HG02973 (cell line): ENCODE measurements around the gene DDX3X.
"Not testable (repeated sequence)": the region's sequence is repeated elsewhere in the genome, so short reads cannot be mapped to it uniquely, and the experiment has no call there.

ENCODE experiments used
- ATAC-seq: cut with Tn5 transposase; IDR thresholded peaks from one replicate; pipeline ENCODE4 v1.9.1; 2021; ENCODE audit warnings: moderate library complexity; ENCODE audit not compliant: unreplicated experiment

DDX3X gene

DNA sequence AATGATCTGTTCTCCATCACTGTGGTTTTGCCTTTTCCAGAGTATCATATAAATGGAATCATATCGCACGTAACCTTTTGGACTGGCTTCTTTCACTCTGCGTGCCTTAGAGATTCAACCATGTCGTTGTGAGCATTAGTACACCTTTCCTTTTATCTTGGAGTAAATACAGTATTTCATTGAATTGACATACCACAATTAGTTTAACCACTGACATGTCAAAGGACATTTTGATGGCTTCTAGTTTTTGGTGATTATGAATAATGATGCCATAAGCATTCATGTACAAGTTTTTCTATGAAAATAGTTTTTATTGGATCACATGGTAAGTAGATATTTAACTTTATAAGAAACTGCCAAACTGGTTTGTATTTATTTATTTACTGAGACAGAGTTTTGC, 35.2 kb downstream of the DDX3X start:
- no peak for ATAC-seq

DNA sequence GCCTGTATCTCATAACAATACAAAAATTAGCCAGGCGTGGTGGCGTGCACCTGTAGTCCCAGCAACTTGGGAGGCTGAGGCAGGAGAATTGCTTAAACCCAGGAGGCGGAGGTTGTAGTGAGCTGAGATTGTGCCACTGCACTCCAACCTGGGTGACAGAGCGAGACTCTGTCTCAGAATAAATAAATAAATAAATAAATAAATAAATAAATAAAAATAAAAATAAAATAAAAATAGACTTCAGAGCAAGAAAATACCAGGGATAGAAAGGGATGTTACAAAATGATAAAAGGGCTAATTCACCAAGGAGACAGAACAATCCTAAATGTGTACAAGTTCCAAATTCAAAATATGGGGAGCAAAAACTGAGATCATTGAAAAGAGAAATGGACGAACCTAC, 37.6 kb downstream of the DDX3X start:
- not testable (repeated sequence) for ATAC-seq

DNA sequence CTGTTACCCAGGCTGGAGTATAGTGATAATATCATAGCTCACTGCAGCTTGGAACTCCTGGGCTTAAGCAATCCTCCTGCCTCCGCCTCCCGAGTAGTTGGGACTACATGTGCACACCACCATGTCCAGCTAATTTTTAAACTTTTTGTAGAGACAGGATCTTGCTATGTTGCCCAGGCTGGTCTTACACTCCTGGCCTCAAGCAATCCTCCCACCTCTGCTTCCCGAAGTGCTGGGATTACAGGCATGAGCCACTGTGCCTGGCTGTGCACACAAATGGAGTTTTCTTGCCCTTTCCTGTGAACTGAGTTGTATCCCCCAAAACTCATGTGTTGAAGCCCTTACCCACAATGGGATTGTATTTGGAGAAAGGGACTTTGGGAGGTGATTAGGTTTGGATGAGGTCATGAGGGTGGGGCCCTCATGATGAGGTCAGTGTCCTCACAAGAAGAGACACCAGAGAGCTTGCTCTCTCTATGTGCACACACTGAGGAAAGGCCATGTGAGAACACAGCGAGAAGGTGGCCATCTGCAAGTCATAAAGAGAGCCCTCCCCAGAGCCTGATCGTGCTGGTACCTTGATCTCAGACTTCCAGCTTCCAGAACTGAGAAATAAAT, 40.1 kb downstream of the DDX3X start:
- ATAC-seq = no peak

DNA sequence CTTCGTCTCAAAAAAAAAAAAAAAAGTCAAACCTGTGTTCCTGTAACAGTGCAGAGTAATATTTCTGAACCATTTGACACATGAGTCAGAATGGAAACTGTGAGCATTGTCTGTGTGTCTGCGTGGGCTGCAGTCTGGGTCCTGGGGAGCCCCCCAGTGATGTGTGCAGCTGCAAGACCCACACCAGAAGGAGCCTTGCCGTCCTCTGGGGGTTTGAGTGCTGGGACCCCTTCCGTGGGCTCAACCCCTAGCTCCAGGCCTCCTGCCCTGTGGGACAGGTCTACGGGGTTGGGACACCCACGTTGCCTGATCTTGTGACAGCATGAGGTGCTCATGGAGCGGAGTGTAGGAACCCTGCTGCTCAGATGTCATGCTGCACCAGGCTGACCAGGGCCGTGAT, 43.7 kb downstream of the DDX3X start:
- no peak for ATAC-seq

DNA sequence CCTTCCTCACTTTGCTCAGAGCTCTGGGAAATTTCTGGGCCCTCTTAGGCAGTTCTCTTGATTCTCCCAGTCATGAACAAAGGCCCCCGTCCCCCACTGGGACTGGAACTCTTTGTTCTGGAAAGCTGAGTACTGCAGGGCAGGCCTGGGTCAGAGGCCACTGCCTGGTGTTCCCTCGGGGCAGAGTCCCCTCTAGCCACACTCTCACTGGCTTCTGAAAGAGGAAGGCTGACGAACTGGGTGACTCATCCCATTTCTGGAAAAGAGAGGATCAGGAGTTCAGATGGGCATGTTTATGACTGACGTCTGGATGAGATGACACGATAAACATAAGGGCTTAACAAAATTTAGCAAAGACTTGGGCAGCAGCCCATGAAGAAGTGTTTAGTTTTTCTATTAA, 47.7 kb downstream of the DDX3X start:
- no peak for ATAC-seq

DNA sequence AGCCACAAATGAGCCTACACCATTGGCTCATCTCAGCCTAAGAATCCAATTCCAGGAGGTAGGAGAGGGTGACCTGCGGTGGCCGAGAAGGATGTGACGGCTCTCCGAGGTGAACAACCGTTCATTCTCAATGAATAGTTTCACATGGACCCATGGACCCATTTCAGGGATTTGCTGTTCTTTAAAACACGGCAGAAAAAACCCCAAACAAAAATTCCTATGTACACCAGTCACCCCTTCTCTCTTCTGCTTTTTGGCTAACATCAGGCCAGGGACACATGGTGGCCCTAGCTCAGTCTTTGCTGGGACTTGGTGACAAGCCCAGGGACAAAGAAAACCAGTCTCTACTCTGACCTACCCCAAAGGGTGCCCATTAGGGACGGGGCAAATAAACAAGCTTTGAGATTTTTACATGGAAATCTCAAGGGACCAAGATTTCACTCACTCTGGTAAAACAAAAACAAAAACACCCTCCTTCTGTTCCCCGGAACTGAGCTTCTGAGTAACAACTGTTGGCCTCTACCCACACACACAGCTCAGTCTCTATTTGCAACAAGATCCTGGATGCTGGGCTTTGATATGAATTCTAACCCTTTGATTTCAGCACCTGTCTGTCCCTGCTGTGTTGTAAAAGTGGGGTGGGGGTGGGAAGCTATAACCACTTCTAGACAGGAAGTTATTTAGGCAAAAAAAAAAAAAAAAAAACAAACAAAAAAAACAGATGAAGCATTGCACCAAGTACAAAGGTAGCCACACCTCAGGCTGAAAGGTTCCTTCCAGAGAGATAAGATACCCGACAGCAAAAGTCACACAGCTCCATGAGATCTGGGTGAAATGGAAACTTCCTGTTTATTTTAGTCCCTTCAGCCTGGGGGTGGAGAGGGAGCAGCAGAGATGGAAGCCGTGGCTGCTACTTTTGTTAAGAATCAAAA, 49.0 kb downstream of the DDX3X start:
- no peak for ATAC-seq

DNA sequence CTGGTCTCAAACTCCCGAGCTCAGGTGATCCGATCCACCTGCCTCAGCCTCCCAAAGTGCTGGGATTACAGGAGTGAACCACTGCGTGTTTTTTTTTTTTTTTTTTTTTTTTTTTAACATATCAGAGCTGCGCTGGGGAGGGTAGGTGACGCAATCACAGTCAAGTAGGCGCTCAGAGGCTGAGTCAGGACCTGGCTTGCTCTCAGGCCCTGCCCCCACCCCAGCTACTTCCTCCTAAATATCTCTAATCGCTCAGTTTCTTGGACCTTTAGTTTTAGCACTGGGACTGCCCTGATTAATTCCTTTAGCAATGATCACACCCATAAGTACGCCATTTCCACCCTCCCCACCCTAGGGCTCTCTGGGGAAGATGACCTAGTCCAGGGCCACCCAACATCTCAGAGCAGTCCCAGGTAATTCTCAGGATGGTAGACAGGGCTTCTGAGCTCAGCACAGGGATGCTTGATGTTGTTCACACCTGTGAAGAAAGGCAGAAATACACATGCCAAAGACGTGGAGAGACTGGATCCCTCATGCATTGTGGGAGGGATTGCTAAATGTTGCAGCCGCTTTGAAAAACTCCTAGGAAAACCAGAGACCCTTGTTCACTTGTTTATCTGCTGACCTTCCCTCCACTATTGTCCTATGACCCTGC, 50.2 kb downstream of the DDX3X start:
- ATAC-seq = no peak

DNA sequence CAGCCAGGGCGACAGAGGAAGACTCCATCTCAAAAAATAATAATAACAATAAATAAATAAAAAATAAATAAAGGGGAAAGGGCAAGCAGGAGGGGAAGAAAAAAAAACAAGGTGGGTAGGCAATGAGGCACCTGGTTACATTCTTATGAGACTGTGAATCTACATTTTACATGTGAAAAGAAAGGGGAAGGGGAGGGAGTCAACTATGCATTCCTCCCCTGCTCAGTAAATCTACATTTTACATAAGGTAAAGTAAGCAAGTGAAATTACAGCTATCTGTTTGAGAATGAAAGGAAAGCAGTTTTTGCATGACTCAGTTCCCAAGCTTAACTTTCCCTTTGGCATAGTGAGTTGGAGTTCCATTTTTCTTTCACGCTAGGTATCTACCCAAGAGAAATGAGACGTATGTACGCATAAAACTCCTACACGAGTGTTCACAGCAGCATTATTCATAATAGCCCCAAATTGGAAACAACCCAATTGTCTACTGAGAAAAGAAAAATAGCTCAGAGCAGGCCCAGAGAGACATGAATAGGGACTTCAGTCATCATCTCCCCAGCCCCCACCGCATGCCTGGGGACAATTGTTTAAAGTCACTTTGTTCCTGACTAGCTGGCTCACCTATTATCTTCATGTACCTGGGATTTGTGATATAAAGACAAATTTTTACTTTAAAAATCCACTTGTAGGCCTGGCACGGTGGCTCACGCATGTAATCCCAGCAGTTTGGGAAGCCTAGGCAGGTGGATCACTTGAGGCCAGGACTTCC, 52.4 kb downstream of the DDX3X start:
- no peak for ATAC-seq

DNA sequence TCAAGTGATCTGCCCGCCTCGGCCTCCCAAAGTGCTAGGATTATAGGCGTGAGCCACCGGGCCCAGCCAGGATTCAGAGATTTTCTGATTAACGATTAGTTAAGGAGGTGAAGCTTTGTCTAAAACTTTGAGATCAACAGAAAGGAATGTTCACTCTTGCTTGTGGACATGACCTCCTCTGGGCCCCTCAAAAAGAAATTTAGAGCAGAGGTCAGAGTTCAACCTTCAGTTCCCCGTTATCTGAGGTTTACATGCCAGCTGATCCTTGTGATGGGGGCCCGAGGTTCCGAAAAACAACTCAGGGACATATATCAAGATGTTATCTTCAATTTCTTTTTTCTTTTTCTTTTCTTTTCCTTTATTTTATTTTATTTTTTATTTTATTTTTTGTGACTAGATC, 54.6 kb downstream of the DDX3X start:
- no peak for ATAC-seq

DNA sequence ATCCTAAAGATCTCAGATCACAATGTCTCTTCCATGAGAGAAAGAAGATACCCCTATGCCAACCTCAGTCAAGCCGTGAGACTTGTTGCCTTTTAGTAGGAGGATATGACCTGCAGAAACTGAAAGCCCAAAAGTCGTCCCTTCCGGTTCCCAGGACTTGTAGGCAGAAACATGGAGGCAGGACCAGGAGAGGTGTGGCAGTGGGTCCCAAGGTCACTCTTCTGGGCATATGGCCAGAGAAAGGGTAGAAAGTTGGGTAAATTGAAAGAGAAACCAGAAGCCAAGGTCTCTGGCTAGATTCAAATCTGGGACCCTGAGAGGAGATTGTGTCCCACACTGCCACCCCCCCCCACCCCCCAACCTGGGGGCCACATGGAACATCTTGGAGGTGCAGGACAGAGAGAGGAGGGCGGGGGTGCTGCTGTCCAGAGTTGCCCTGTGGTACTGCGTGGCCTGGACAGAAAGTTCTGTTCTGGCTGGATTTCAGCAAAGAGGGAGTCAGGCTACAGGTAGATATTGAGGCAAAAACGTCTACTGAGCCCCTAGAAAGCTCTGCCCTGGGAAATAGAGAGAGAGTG, 55.4 kb downstream of the DDX3X start:
- ATAC-seq = no peak

DNA sequence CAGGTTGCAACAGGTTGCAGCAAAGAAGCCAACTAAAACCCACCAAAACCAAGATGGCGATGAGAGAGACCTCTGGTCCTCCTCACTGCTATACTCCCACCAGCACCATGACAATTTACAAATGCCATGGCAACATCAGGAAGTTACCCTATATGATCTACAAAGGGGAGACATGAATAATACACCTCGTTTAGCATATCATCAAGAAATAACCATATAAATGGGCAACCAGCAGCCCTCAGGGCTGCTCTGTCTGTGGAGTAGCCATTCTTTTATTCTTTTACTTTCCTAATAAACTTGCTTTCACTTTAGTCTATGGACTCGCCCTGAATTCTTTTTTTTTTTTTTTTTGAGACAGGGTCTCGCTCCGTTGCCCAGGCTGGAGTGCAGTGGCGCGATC, 56.6 kb downstream of the DDX3X start:
- ATAC-seq = not testable (repeated sequence)

DNA sequence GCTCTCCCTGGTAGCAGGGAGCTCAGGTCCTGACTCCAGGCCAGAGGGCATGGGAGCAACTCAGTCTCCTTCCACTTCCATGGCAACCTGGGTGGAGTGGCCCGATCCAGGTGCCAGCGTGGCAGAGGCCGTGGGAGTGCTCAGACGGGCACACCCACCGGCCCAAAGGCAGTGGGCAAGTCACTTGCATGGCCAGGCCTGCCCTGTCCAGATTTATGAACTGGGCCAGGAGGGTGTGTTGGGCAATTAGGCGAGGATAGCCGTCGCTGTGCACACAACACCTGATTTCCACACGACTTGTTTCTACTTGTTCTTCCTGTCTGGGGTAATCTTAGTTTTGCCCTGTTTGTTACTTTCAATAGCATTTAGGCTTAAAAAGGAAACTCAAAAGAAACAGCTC, 57.6 kb downstream of the DDX3X start:
- ATAC-seq = no peak

DNA sequence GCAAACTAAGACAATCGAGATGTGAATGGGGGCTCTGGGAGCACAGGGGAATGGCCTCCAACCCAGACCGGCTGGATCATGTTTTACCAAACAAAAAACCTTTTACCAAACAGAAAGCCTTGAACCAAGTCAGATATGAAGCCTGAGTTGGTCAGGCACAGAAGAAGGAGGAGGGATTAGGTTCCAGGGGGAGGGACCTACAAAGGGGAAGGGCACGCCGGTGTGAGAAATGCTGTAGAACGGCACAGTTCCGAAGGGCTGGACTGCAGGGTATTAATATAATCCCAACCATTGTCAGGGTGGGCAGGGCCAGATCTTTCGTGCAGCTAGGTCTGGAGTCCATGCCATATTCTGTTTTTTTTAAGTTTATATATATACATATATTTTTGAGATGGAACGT, 60.3 kb downstream of the DDX3X start:
- ATAC-seq = no peak

DNA sequence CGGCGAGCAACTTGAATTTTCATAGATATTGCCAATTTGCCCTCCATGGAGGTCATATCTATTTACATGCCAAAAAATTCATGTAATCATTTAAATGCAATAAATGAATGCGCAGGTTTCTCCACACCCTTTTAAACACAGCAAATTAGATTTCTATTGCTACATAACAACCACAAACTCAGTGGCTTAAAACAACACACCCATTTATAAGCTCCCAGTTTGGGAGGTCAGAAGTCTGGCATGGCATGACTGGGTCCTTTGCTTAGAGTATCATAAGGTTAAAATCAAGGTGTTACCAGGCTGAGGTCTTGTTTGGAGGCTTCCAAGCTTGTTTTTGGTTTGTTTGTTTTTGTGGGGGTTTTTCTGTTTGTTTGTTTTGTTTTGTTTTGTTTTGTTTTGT, 63.3 kb downstream of the DDX3X start:
- no peak for ATAC-seq

DNA sequence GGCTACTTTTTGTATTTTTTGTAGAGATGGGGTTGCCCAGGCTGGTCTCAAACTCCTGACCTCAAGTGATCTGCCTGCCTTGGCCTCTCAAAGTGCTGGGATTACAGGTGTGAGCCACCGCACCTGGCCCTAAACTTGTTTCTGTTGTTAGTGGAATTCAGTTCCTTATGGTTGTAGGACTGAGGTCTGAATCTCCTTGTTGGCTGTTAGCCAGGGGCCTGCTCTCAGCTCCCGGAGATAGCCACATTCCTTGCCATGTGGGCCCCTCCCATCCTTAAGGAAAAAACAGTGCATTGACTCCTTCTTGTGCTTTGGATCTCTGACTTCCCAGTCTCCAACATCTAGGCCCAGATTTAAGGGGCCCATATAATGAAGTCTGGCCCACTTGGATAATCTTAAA, 63.8 kb downstream of the DDX3X start:
- no peak for ATAC-seq

DNA sequence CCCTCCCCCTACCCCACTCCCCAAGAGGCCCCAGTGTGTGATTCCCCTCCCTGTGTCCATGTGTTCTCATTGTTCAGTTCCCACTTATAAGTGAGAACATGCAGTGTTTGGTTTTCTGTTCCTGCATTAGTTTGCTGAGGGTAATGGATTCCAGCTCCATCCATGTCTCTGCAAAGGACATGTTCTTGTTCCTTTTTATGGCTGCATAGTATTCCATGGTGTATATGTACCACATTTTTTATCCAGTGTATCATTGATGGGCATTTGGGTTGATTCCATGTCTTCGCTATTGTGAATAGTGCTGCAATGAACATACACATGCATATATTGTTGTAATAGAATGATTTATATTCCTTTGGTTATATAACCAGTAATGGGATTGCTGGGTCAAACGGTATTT, 68.6 kb downstream of the DDX3X start:
- not testable (repeated sequence) for ATAC-seq

DNA sequence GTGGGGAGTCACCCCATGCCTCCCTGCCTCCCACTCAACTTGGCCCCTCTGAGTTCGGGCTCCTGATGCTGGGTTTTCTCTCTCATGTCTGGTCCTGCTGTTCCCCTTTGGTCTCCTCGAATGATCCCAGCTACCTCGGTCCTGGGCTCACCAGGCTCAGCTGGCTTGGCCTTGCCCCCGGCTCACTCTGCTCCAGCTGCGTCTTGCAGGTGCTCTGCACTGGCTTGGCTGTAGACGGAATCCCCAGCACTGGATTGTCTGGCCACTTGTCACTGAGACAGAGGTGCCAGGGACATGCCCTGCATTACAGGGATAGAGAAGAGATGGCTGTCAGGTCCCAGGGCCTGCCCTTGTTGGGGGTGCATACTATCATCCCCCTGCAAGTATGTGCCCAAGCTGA, 71.6 kb downstream of the DDX3X start:
- ATAC-seq = no peak

DNA sequence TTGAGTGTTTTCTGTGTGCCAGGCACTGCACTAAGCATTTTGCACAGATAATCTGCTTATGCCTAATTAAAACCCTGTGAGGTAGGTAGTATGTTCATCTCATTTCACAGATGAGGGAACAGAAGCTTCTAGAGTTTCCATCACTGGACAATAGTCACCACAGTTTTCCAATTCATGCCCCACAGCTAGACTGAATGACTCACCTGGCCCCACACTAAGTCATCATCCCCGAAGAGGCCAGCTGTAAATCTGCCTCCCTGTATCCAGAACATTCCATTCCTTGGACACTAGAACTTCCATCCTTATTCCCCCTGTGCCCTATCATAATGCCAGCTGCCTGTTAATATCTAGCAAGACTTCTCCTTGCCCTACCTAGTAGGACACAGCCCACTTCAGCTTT, 72.2 kb downstream of the DDX3X start:
- ATAC-seq = no peak

DNA sequence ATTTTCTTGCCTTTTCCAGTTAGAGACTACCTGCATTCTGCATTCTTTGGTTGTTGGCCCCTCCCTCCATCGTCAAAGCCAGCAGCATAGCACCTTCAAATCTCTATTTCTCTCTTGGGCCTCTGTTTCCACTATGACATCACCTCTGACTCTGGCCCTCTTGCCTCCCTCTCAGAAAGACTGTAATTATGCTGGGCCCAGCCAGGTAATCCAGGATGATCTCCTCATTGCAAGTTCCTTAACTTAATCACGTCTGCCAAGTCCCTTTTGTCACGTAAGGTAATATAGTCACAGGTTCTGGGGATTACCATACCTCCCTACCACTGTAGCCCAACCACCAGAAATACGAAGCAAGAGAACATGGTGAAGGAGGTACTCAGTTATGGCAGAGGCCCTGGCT, 73.9 kb downstream of the DDX3X start:
- ATAC-seq = no peak

DNA sequence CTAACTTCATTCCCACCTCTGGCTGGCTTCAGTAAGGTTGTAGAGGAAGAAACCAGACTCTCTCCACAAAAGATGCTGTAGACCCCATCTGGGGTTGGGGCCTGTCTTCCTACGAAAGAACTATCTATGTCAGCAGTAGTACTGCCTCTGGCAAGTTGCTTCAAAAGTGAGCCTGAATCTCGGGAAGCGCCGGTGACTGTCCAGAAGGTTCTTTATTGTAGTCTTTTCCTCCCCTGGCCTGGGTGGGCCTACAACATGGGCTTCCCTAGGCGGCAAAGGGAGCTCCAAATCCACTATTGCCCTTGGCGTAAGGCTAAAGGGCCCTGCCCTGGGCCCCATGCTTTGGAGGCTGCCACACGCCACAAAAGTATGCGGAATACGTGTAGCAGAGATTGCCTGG, 74.6 kb downstream of the DDX3X start:
- ATAC-seq = no peak

DNA sequence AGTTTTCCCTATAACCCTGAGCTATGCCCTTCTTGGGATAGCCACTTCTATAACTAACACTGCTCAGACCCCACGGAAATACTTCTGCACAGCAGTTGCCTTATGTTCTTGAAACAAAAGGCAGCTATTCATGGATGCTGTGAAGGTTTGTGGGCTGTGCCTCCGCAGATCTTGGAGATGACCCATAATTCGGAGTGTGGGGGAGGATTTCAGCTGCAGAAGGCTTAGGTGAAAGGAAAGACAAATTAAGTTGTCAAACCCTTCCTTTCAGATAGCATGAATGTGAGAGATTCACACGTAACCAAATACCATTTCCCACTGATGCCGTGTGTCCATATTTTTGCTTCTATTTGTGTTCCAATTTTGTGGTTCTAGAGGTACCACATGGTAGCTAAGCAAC, 75.0 kb downstream of the DDX3X start:
- no peak for ATAC-seq
